ENCODE results near the gene TTYH3. TPM values are rescaled to one million over a fixed set of nuclear protein-coding genes. Genes with fewer than 3 reads are reported as not detected.
A peak's percentile ranks its signal among the peaks of the same experiment; 100 is the strongest.

Gene TTYH3
- polyA plus RNA-seq, 4 donors = 6.9 to 149 (median 20.6) TPM

- FAIRE-seq (no peak), DNase-seq (peak in 1 of 2 donors; percentile 65)
- Histone ChIP-seq H3K4me3 (ENCODE audit: low read depth in 1 of 3, low read length in 3 of 3) (peak overlapping the region; percentile 68 to 98 (median 77)), H3K9me3 (ENCODE audit: control insufficient read depth in 2 of 2, insufficient read depth in 1 of 2, low read depth in 1 of 2, low read length in 1 of 2) (no peaks in the 10 kb centered on the region), H3K4me1 (ENCODE audit: control insufficient read depth in 3 of 3, insufficient read depth in 2 of 3, low read depth in 1 of 3, low read length in 2 of 3) (peaks cover 4 to 72% (median 5%) of the 10 kb centered on the region in 3 donors), H3K27ac (ENCODE audit: low read depth in 1 of 3, low read length in 2 of 3) (peak overlapping the region; percentile 27 to 96 (median 83)), H3K36me3 (ENCODE audit: control insufficient read depth in 3 of 3, insufficient read depth in 2 of 3, low read depth in 1 of 3, low read length in 3 of 3) (peaks cover 0 to 51% (median 0%) of the 10 kb centered on the region in 3 donors), H3K27me3 (ENCODE audit: control insufficient read depth in 3 of 3, insufficient read depth in 3 of 3, low read length in 3 of 3) (no peaks in the 10 kb centered on the region)
- 26 to 42% (median 41%) methylated on average over 21 to 22 of the region's 22 CpGs for WGBS, 3 donors
These were observed 1.9 kb downstream of the TTYH3 start for GRCh38 chr7:2633538-2634266.

GRCh38 chr7:2634267-2635145 is 2.7 kb downstream of the TTYH3 start:
- peak overlapping the region in 1 of 3 donors; percentile 98 for H3K4me3 ChIP-seq (ENCODE audit: low read depth in 1 of 3, low read length in 3 of 3)
- no peaks in the 10 kb centered on the region for H3K9me3 ChIP-seq (ENCODE audit: control insufficient read depth in 2 of 2, insufficient read depth in 1 of 2, low read depth in 1 of 2, low read length in 1 of 2)
- FAIRE-seq (no peak), DNase-seq (no peak)
- WGBS, 3 donors = 86 to 92% (median 87%) methylated on average over 20 to 22 of the region's 22 CpGs
- H3K4me1 ChIP-seq (ENCODE audit: control insufficient read depth in 3 of 3, insufficient read depth in 2 of 3, low read depth in 1 of 3, low read length in 2 of 3) = peaks cover 2 to 65% (median 5%) of the 10 kb centered on the region in 3 donors
- H3K27me3 ChIP-seq (ENCODE audit: control insufficient read depth in 3 of 3, insufficient read depth in 3 of 3, low read length in 3 of 3) = no peaks in the 10 kb centered on the region
- H3K36me3 ChIP-seq (ENCODE audit: control insufficient read depth in 3 of 3, insufficient read depth in 2 of 3, low read depth in 1 of 3, low read length in 3 of 3) = peaks cover 0 to 59% (median 1%) of the 10 kb centered on the region in 3 donors
- H3K27ac ChIP-seq (ENCODE audit: low read depth in 1 of 3, low read length in 2 of 3) = peak overlapping the region in 2 of 3 donors; percentile 83 to 96

GRCh38 chr7:2635148-2635668 is 3.4 kb downstream of the TTYH3 start:
- Histone ChIP-seq H3K4me3 (ENCODE audit: low read depth in 1 of 3, low read length in 3 of 3) (no peak overlapping the region), H3K27ac (ENCODE audit: low read depth in 1 of 3, low read length in 2 of 3) (peak overlapping the region in 1 of 3 donors; percentile 35), H3K4me1 (ENCODE audit: control insufficient read depth in 3 of 3, insufficient read depth in 2 of 3, low read depth in 1 of 3, low read length in 2 of 3) (peaks cover 2 to 58% (median 5%) of the 10 kb centered on the region in 3 donors)

GRCh38 chr7:2635810-2636701 is 4.3 kb downstream of the TTYH3 start:
- WGBS, 3 donors = 56 to 64% (median 61%) methylated on average over 22 of the region's 22 CpGs
- Histone ChIP-seq H3K27ac (ENCODE audit: low read depth in 1 of 3, low read length in 2 of 3) (peak overlapping the region; percentile 0 to 57 (median 19)), H3K4me1 (ENCODE audit: control insufficient read depth in 3 of 3, insufficient read depth in 2 of 3, low read depth in 1 of 3, low read length in 2 of 3) (peaks cover 0 to 51% (median 4%) of the 10 kb centered on the region in 3 donors)

More at GRCh38 chr7:2635148-2635668, 3.4 kb downstream of the TTYH3 start:
- WGBS, 3 donors = 92 to 96% (median 96%) methylated on average over 15 of the region's 15 CpGs
- no peaks in the 10 kb centered on the region for H3K27me3 ChIP-seq (ENCODE audit: control insufficient read depth in 3 of 3, insufficient read depth in 3 of 3, low read length in 3 of 3)
- peaks cover 0 to 66% (median 4%) of the 10 kb centered on the region in 3 donors for H3K36me3 ChIP-seq (ENCODE audit: control insufficient read depth in 3 of 3, insufficient read depth in 2 of 3, low read depth in 1 of 3, low read length in 3 of 3)
- FAIRE-seq = no peak
- H3K9me3 ChIP-seq (ENCODE audit: control insufficient read depth in 2 of 2, insufficient read depth in 1 of 2, low read depth in 1 of 2, low read length in 1 of 2) = no peaks in the 10 kb centered on the region
- DNase-seq = no peak

GRCh38 chr7:2637066-2637471 is 5.3 kb downstream of the TTYH3 start:
- Histone ChIP-seq H3K4me1 (ENCODE audit: control insufficient read depth in 3 of 3, insufficient read depth in 2 of 3, low read depth in 1 of 3, low read length in 2 of 3) (peaks cover 0 to 50% (median 2%) of the 10 kb centered on the region in 3 donors), H3K27me3 (ENCODE audit: control insufficient read depth in 3 of 3, insufficient read depth in 3 of 3, low read length in 3 of 3) (no peaks in the 10 kb centered on the region), H3K27ac (ENCODE audit: low read depth in 1 of 3, low read length in 2 of 3) (peak overlapping the region in 2 of 3 donors; percentile 11 to 57), H3K9me3 (ENCODE audit: control insufficient read depth in 2 of 2, insufficient read depth in 1 of 2, low read depth in 1 of 2, low read length in 1 of 2) (no peaks in the 10 kb centered on the region), H3K4me3 (ENCODE audit: low read depth in 1 of 3, low read length in 3 of 3) (no peak overlapping the region), H3K36me3 (ENCODE audit: control insufficient read depth in 3 of 3, insufficient read depth in 2 of 3, low read depth in 1 of 3, low read length in 3 of 3) (peaks cover 0 to 83% (median 4%) of the 10 kb centered on the region in 3 donors)
- DNase-seq (no peak), FAIRE-seq (no peak)
- 89 to 93% (median 92%) methylated on average over 14 to 17 of the region's 17 CpGs for WGBS, 3 donors

More at GRCh38 chr7:2635810-2636701, 4.3 kb downstream of the TTYH3 start:
- H3K4me3 ChIP-seq (ENCODE audit: low read depth in 1 of 3, low read length in 3 of 3) = no peak overlapping the region
- H3K9me3 ChIP-seq (ENCODE audit: control insufficient read depth in 2 of 2, insufficient read depth in 1 of 2, low read depth in 1 of 2, low read length in 1 of 2) = no peaks in the 10 kb centered on the region
- FAIRE-seq (no peak), DNase-seq (peak; percentile 55 to 67)
- H3K36me3 ChIP-seq (ENCODE audit: control insufficient read depth in 3 of 3, insufficient read depth in 2 of 3, low read depth in 1 of 3, low read length in 3 of 3) = peaks cover 0 to 74% (median 4%) of the 10 kb centered on the region in 3 donors
- H3K27me3 ChIP-seq (ENCODE audit: control insufficient read depth in 3 of 3, insufficient read depth in 3 of 3, low read length in 3 of 3) = no peaks in the 10 kb centered on the region

- Histone ChIP-seq H3K4me1 (ENCODE audit: control insufficient read depth in 3 of 3, insufficient read depth in 2 of 3, low read depth in 1 of 3, low read length in 2 of 3) (peaks cover 0 to 50% (median 2%) of the 10 kb centered on the region in 3 donors), H3K27me3 (ENCODE audit: control insufficient read depth in 3 of 3, insufficient read depth in 3 of 3, low read length in 3 of 3) (no peaks in the 10 kb centered on the region), H3K4me3 (ENCODE audit: low read depth in 1 of 3, low read length in 3 of 3) (no peak overlapping the region), H3K27ac (ENCODE audit: low read depth in 1 of 3, low read length in 2 of 3) (peak overlapping the region in 2 of 3 donors; percentile 19 to 57), H3K36me3 (ENCODE audit: control insufficient read depth in 3 of 3, insufficient read depth in 2 of 3, low read depth in 1 of 3, low read length in 3 of 3) (peaks cover 0 to 87% (median 4%) of the 10 kb centered on the region in 3 donors), H3K9me3 (ENCODE audit: control insufficient read depth in 2 of 2, insufficient read depth in 1 of 2, low read depth in 1 of 2, low read length in 1 of 2) (no peaks in the 10 kb centered on the region)
- 72 to 85% (median 77%) methylated on average over 20 to 23 of the region's 23 CpGs for WGBS, 3 donors
- FAIRE-seq (no peak), DNase-seq (no peak)
These were observed 5.9 kb downstream of the TTYH3 start for GRCh38 chr7:2637505-2638223.

- Histone ChIP-seq H3K9me3 (ENCODE audit: control insufficient read depth in 2 of 2, insufficient read depth in 1 of 2, low read depth in 1 of 2, low read length in 1 of 2) (no peaks in the 10 kb centered on the region), H3K36me3 (ENCODE audit: control insufficient read depth in 3 of 3, insufficient read depth in 2 of 3, low read depth in 1 of 3, low read length in 3 of 3) (peaks cover 0 to 89% (median 4%) of the 10 kb centered on the region in 3 donors), H3K4me1 (ENCODE audit: control insufficient read depth in 3 of 3, insufficient read depth in 2 of 3, low read depth in 1 of 3, low read length in 2 of 3) (peaks cover 0 to 49% (median 4%) of the 10 kb centered on the region in 3 donors), H3K27ac (ENCODE audit: low read depth in 1 of 3, low read length in 2 of 3) (peak overlapping the region in 2 of 3 donors; percentile 19 to 41), H3K27me3 (ENCODE audit: control insufficient read depth in 3 of 3, insufficient read depth in 3 of 3, low read length in 3 of 3) (no peaks in the 10 kb centered on the region), H3K4me3 (ENCODE audit: low read depth in 1 of 3, low read length in 3 of 3) (no peak overlapping the region)
- DNase-seq (no peak), FAIRE-seq (no peak)
- 70 to 77% (median 74%) methylated on average over 31 to 34 of the region's 34 CpGs for WGBS, 3 donors
These were observed 6.6 kb downstream of the TTYH3 start for GRCh38 chr7:2638224-2638991.

Data from small intestine (tissue), 7 donors.